ENCODE measurements around the gene NGF.

DNA sequence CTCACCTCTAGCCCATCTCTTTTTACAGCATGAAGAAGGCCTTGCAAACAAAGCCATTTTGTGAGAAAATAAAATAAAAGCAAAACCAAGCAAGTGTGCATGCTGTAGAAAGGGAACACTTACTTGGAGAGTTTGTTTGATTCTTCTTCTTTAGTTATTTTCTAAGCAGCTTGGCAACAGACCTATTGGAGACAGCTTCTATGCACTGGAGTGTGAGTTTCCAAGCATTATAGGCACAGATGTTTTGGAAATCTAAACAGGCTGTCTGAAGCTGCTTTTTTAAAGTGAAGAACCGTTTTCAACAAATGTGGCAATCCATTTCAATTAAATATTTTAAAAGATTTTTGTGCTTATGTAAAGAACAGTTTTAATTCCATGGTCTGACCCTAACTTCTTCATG lies 76.6 kb downstream of the NGF start:
- TF ChIP-seq ZNF70 (CRISPR knock-in tag; IDR thresholded peaks at IDR 0.05) (no peak), PPARA (CRISPR knock-in tag; IDR thresholded peaks at IDR 0.05; ENCODE audit: borderline replicate concordance) (no peak), ZFP3 (CRISPR knock-in tag; IDR thresholded peaks at IDR 0.05) (no peak)
- TF ChIP-seq, protein P1, sequence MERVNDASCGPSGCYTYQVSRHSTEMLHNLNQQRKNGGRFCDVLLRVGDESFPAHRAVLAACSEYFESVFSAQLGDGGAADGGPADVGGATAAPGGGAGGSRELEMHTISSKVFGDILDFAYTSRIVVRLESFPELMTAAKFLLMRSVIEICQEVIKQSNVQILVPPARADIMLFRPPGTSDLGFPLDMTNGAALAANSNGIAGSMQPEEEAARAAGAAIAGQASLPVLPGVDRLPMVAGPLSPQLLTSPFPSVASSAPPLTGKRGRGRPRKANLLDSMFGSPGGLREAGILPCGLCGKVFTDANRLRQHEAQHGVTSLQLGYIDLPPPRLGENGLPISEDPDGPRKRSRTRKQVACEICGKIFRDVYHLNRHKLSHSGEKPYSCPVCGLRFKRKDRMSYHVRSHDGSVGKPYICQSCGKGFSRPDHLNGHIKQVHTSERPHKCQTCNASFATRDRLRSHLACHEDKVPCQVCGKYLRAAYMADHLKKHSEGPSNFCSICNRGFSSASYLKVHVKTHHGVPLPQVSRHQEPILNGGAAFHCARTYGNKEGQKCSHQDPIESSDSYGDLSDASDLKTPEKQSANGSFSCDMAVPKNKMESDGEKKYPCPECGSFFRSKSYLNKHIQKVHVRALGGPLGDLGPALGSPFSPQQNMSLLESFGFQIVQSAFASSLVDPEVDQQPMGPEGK (CRISPR knock-in tag; IDR thresholded peaks at IDR 0.05; ENCODE audit: borderline replicate concordance), result no peak

All from SK-N-SH treated with all-trans-retinoic acid at 6 μM for 48 hours (cell line).